Adrenal gland (tissue), 12 donors: ENCODE results near the gene SSR1. TPM values are rescaled to one million over a fixed set of nuclear protein-coding genes. Genes with fewer than 3 reads are reported as not detected.
A peak's percentile ranks its signal among the peaks of the same experiment; 100 is the strongest.

Source experiments
- DNase-seq, 7 donors: peaks; one replicate each; pipeline ENCODE4 v3.0.0-alpha.2; 2019 to 2020
- H3K27ac ChIP-seq, 5 donors: fragments of 200-600 bp; sonication (generic) in 4 of 5; 1 replicate in 3 of 5; 2 replicates in 2 of 5; pipeline versions ENCODE4 v1.5.1 to v1.8.0; 2016 to 2020; ENCODE audit warnings: mild to moderate bottlenecking in 1 of 5
- H3K27me3 ChIP-seq: fragments of 200-600 bp; 2 replicates; pipeline ENCODE4 v1.8.0; 2021
- H3K36me3 ChIP-seq, 2 donors: fragments of 200-600 bp; replicated peaks in 1 of 2; 1 replicate in 1 of 2; 2 replicates in 1 of 2; pipeline versions ENCODE4 v1.5.1 to v1.8.0; 2018 to 2022
- H3K4me1 ChIP-seq, 2 donors: fragments of 200-600 bp; replicated peaks in 1 of 2; 1 replicate in 1 of 2; 2 replicates in 1 of 2; pipeline versions ENCODE4 v1.5.1 to v1.8.0; 2018 to 2021
- H3K4me3 ChIP-seq, 4 donors: fragments of 200-600 bp; sonication (generic) in 3 of 4; one replicate each; pipeline ENCODE4 v1.5.1; 2016 to 2018
- H3K9me3 ChIP-seq, 3 donors: fragments of 200-600 bp; sonication (generic) in 1 of 3; replicated peaks in 1 of 3; 1 replicate in 2 of 3; 2 replicates in 1 of 3; pipeline versions ENCODE4 v1.5.1 to v1.8.0; 2016 to 2021
- POLR2A ChIP-seq, 2 donors: fragments of 450-650 bp; IDR thresholded peaks; one replicate each; pipeline ENCODE4 v1.6.1; 2017; ENCODE audit warnings: antibody characterized with exemption in 2 of 2, mild to moderate bottlenecking in 2 of 2, moderate library complexity in 1 of 2
- WGBS, 4 donors: extraction: QIAGEN DNeasy Blood & Tissue Kit in 2 of 4; methylation state at CpG; one replicate each; pipeline versions ENCODE4 v1.1.5 to v1.1.7; 2013 to 2017; 5-methylcytosine and 5-hydroxymethylcytosine counted together
- intact Hi-C, 2 donors: fragments of 100-400 bp; cut with DNase I; formaldehyde crosslinking; loops; one replicate each; pipeline versions ENCODE4 v1.14.1 to v1.15.0; 2022 to 2023
- polyA plus RNA-seq, 3 donors: library from polyadenylated mRNA; stranded (reverse); fragments of 200-250 nt in 2 of 3; fragments of 350-450 nt in 1 of 3; fragmentation: Illumina TruSeq in 1 of 3; extraction: RNeasy Lipid Tissue Mini Kit (QIAGEN cat#74804) in 1 of 3; gene quantifications; one replicate each; pipeline ENCODE4 v1.2.3, GENCODE V29; 2013 to 2014
- total RNA-seq, 9 donors: library from RNA; depleted of rRNA in 4 of 9; stranded (reverse); fragments of >200 nt in 4 of 9; fragments of 120-200 nt in 1 of 9; fragmentation: NEBNext Ultra II Directional in 1 of 9; extraction: Animal tissue kit (Norgen Biotek cat#: 25700) in 1 of 9; gene quantifications; one replicate each; pipeline versions ENCODE4 v1.1.0 to v1.2.4, GENCODE V29; 2013 to 2023
- TF ChIP-seq, protein P1 (sequence below), 6 experiments: fragments of 450-650 bp in 4 of 6; fragments of 200-600 bp in 2 of 6; sonication (generic) in 1 of 6; IDR thresholded peaks; 1 replicate in 5 of 6; 2 replicates in 1 of 6; pipeline versions ENCODE4 v1.5.1 to v1.8.0; 2016 to 2021; ENCODE audit warnings: antibody characterized with exemption in 6 of 6, mild to moderate bottlenecking in 2 of 6, moderate library complexity in 1 of 6
- donor health status: healthy with polysubstance abuse.
- donor health status: Bipolar disorder and iron deficiency.
- donor health status: DM: yes; HTN: yes; CAD: no.
- donor health status: DM: no; HTN: no; CAD: no.
- donor health status: DM: no; HTN: no; CAD: no.
- donor health status: DM: yes; HTN: yes; CAD: no.

SSR1 gene
- total and polyA plus RNA-seq, 12 donors = 9.7 to 281 (median 96.3) TPM

GRCh38 chr6:7261852-7262461, 51.0 kb downstream of the SSR1 start:
- H3K36me3 ChIP-seq = no peaks in the 10 kb centered on the region
- intact Hi-C loops = no loop called here
- peak overlapping the region; percentile 75 to 92 (median 82) for H3K27ac ChIP-seq
- no peaks in the 10 kb centered on the region for H3K9me3 ChIP-seq
- peaks cover 12 to 15% of the 10 kb centered on the region in 2 donors for H3K4me1 ChIP-seq
- TF ChIP-seq, protein P1, sequence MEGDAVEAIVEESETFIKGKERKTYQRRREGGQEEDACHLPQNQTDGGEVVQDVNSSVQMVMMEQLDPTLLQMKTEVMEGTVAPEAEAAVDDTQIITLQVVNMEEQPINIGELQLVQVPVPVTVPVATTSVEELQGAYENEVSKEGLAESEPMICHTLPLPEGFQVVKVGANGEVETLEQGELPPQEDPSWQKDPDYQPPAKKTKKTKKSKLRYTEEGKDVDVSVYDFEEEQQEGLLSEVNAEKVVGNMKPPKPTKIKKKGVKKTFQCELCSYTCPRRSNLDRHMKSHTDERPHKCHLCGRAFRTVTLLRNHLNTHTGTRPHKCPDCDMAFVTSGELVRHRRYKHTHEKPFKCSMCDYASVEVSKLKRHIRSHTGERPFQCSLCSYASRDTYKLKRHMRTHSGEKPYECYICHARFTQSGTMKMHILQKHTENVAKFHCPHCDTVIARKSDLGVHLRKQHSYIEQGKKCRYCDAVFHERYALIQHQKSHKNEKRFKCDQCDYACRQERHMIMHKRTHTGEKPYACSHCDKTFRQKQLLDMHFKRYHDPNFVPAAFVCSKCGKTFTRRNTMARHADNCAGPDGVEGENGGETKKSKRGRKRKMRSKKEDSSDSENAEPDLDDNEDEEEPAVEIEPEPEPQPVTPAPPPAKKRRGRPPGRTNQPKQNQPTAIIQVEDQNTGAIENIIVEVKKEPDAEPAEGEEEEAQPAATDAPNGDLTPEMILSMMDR (IDR thresholded peaks at IDR 0.05) = no peak
- no peak for TF ChIP-seq POLR2A (IDR thresholded peaks at IDR 0.05)
- H3K4me3 ChIP-seq = peak overlapping the region in 2 of 4 donors; percentile 49 to 71
- DNase-seq = peak; percentile 63 to 85 (median 73)
- 34 to 59% (median 40%) methylated on average over 3 to 13 of the region's 13 CpGs for WGBS, 4 donors
- H3K27me3 ChIP-seq = no peaks in the 10 kb centered on the region

DNA sequence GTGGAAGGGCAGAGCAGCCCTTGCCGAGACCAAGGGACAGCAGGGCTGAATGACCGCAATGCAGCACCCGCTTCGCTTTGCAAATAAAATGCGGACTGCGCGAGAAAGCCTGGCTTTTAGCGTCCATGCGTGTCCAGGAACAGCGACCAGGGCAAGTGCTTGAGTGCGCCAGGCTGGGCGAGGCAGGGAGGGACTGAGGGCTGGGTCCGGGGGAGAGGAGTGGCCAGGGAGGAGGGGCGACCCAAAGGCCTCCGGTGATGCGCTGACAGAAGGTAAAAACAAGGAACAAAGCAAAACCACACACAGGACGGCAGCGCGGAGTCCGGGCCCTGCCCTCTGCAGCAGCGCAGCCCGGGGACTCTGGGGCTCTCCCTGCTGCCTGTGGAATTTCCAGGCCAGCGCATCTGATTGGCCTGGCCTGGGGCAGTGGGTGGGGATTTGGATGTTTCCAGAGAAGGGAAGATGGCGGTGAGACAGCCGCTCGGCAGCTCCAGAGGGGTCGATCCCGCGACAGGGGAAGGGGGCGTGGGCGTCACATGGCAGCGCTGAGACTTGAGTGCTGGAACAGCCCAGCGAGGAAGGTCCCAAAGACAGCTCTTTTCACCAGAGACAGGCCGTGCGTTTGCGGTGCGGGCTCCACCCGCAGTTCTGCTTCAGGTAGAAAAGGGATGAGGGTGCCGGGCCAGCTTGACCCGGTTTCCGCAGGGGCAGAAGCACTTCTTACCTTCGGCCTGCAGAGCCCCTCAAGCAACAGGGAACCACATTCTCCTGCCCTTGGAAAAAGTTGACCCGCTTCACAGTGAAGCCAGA, 51.8 kb downstream of the SSR1 start:
- peak overlapping the region; percentile 75 to 92 (median 82) for H3K27ac ChIP-seq
- DNase-seq = peak; percentile 89 to 95 (median 93)
- peak; percentile 72 to 97 for TF ChIP-seq POLR2A (IDR thresholded peaks at IDR 0.05)
- TF ChIP-seq, protein P1 (IDR thresholded peaks at IDR 0.05) = no peak
- WGBS, 4 donors = 1 to 2% (median 2%) methylated on average over 26 to 43 of the region's 43 CpGs
- H3K27me3 ChIP-seq = no peaks in the 10 kb centered on the region
- intact Hi-C loops = no loop called here
- H3K9me3 ChIP-seq = peaks cover 0 to under 1% (median 0%) of the 10 kb centered on the region in 3 donors
- H3K36me3 ChIP-seq = no peaks in the 10 kb centered on the region
- peaks cover 12 to 15% of the 10 kb centered on the region in 2 donors for H3K4me1 ChIP-seq
- peak overlapping the region; percentile 49 to 84 (median 64) for H3K4me3 ChIP-seq

GRCh38 chr6:7260291-7261031, 52.5 kb downstream of the SSR1 start:
- intact Hi-C loops = no loop called here
- H3K4me1 ChIP-seq = peaks cover 12 to 15% of the 10 kb centered on the region in 2 donors
- no peaks in the 10 kb centered on the region for H3K27me3 ChIP-seq
- TF ChIP-seq, protein P1 (IDR thresholded peaks at IDR 0.05) = no peak
- TF ChIP-seq POLR2A (IDR thresholded peaks at IDR 0.05) = no peak
- 52 to 63% (median 60%) methylated on average over 11 to 13 of the region's 13 CpGs for WGBS, 4 donors
- H3K9me3 ChIP-seq = peaks cover 0 to 8% (median 0%) of the 10 kb centered on the region in 3 donors
- DNase-seq = peak in 1 of 7 donors; percentile 19
- H3K27ac ChIP-seq = peak overlapping the region; percentile 75 to 92 (median 82)
- H3K4me3 ChIP-seq = peak overlapping the region in 1 of 4 donors; percentile 71
- no peaks in the 10 kb centered on the region for H3K36me3 ChIP-seq
